Dendritic cell treated with granulocyte-macrophage colony-stimulating factor and Interleukin-4, amounts not matched to agents 40 ng/mL and 50 ng/mL, for 4 days (primary cell): ENCODE data around the gene HS1BP3.

Experiments
- H3K27ac Mint-ChIP-seq: one replicate; pipeline ENCODE4 v1.8.0; 2022; ENCODE audit warnings: mild to moderate bottlenecking, mixed read lengths
- H3K27me3 Mint-ChIP-seq: one replicate; pipeline ENCODE4 v1.8.0; 2022; ENCODE audit warnings: mild to moderate bottlenecking, mixed read lengths
- H3K36me3 Mint-ChIP-seq: one replicate; pipeline ENCODE4 v1.8.0; 2022; ENCODE audit warnings: low read depth, mixed read lengths
- H3K4me1 Mint-ChIP-seq: one replicate; pipeline ENCODE4 v1.8.0; 2022; ENCODE audit warnings: low read depth, mixed read lengths
- H3K4me3 Mint-ChIP-seq: one replicate; pipeline ENCODE4 v1.8.0; 2022; ENCODE audit warnings: mild to moderate bottlenecking, moderate library complexity, mixed read lengths
- H3K9me3 Mint-ChIP-seq: one replicate; pipeline ENCODE4 v1.8.0; 2022; ENCODE audit warnings: mixed read lengths
- intact Hi-C: fragments of 100-400 bp; cut with micrococcal nuclease; formaldehyde crosslinking; loops from one replicate; pipeline ENCODE4 v1.15.0; 2022

Gene HS1BP3

GRCh38 chr2:20629581-20630171 lies 21.2 kb downstream of the HS1BP3 start:
- no peaks in the 10 kb centered on the region for H3K4me1 Mint-ChIP-seq
- H3K4me3 Mint-ChIP-seq, result no peak overlapping the region
- intact Hi-C loops, result no loop called here
- H3K27ac Mint-ChIP-seq, result no peak overlapping the region
- no peaks in the 10 kb centered on the region for H3K27me3 Mint-ChIP-seq
- H3K9me3 Mint-ChIP-seq, result no peaks in the 10 kb centered on the region
- peaks cover 99% of the 10 kb centered on the region for H3K36me3 Mint-ChIP-seq

- no peak overlapping the region for H3K27ac Mint-ChIP-seq
- H3K9me3 Mint-ChIP-seq, result no peaks in the 10 kb centered on the region
- H3K4me1 Mint-ChIP-seq, result no peaks in the 10 kb centered on the region
- H3K27me3 Mint-ChIP-seq, result no peaks in the 10 kb centered on the region
- H3K4me3 Mint-ChIP-seq, result no peak overlapping the region
- intact Hi-C loops, result no loop called here
- peaks cover 99% of the 10 kb centered on the region for H3K36me3 Mint-ChIP-seq
Measured at GRCh38 chr2:20629181-20629580, 21.7 kb downstream of the HS1BP3 start.

- Mint-ChIP-seq H3K9me3 (no peaks in the 10 kb centered on the region), H3K4me3 (no peak overlapping the region), H3K27ac (no peak overlapping the region), H3K4me1 (no peaks in the 10 kb centered on the region), H3K36me3 (peaks cover 99% of the 10 kb centered on the region), H3K27me3 (no peaks in the 10 kb centered on the region)
- intact Hi-C loops, result no loop called here
Measured at GRCh38 chr2:20627712-20628380, 23.1 kb downstream of the HS1BP3 start.

GRCh38 chr2:20626698-20627513 lies 24.0 kb downstream of the HS1BP3 start:
- intact Hi-C loops, result no loop called here
- Mint-ChIP-seq H3K27me3 (no peaks in the 10 kb centered on the region), H3K9me3 (no peaks in the 10 kb centered on the region), H3K27ac (no peak overlapping the region), H3K36me3 (peaks cover 99% of the 10 kb centered on the region), H3K4me3 (no peak overlapping the region), H3K4me1 (no peaks in the 10 kb centered on the region)

DNA sequence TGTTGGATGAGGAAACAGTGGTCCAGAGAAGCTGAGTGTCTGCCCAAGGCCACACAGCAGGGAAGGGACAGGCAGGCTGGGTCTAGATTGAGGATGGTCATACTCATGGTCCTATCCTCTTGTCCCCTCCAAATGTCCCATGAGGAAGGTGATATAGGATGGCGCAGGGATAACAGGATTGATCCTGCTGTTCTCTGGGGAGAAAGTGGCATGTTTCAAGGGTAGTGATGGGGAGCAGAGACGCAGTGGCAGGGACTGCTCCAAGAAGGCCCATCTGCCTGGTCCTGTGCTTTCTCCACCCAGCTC lies 24.6 kb downstream of the HS1BP3 start:
- H3K27ac Mint-ChIP-seq, result no peak overlapping the region
- H3K9me3 Mint-ChIP-seq, result no peaks in the 10 kb centered on the region
- intact Hi-C loops, result no loop called here
- no peaks in the 10 kb centered on the region for H3K27me3 Mint-ChIP-seq
- peaks cover 99% of the 10 kb centered on the region for H3K36me3 Mint-ChIP-seq
- no peaks in the 10 kb centered on the region for H3K4me1 Mint-ChIP-seq
- no peak overlapping the region for H3K4me3 Mint-ChIP-seq

GRCh38 chr2:20625491-20626391 lies 25.2 kb downstream of the HS1BP3 start:
- H3K4me1 Mint-ChIP-seq, result no peaks in the 10 kb centered on the region
- H3K27me3 Mint-ChIP-seq, result no peaks in the 10 kb centered on the region
- no peak overlapping the region for H3K27ac Mint-ChIP-seq
- H3K4me3 Mint-ChIP-seq, result no peak overlapping the region
- intact Hi-C loops, result no loop called here
- H3K36me3 Mint-ChIP-seq, result peaks cover 100% of the 10 kb centered on the region
- H3K9me3 Mint-ChIP-seq, result no peaks in the 10 kb centered on the region

GRCh38 chr2:20624884-20625485 lies 25.9 kb downstream of the HS1BP3 start:
- peaks cover 100% of the 10 kb centered on the region for H3K36me3 Mint-ChIP-seq
- no peak overlapping the region for H3K27ac Mint-ChIP-seq
- intact Hi-C loops, result no loop called here
- H3K9me3 Mint-ChIP-seq, result no peaks in the 10 kb centered on the region
- no peaks in the 10 kb centered on the region for H3K27me3 Mint-ChIP-seq
- H3K4me3 Mint-ChIP-seq, result no peak overlapping the region
- H3K4me1 Mint-ChIP-seq, result peaks cover 7% of the 10 kb centered on the region

DNA sequence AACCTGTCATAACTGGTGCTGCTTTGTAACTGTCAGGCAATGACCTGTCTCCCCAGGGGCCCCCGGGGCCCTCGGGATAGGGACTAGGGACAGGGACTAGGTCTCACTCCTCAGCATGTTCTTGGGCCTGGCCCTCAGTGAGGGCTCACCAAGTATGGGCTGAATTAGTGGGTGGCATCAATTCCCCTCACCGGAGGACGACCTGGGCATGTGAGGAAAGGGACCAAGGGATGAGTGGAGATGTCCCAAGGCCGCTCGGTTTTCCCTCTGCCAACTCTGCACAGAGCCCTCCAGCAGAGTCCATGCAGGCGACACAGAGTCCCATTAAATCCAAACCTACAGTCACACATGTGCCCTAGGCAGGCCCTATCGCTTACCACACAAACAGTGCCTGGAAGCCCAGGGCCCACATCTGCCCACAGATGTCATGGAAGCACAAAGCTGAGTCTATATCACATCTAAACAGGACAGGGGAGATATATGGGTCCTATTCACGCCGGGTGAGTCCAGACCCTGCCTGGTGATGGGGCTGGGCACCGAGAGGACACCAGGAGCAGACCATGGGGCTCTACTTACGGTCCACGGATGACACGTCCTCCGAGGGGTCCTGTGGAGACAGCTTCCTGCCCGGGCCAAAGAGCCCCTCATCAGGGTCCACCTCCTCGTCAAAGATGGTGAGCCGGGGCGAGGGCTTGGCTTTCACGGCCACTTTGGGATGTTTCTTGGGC lies 26.6 kb downstream of the HS1BP3 start:
- Mint-ChIP-seq H3K4me3 (no peak overlapping the region), H3K4me1 (peaks cover 11% of the 10 kb centered on the region), H3K9me3 (no peaks in the 10 kb centered on the region), H3K36me3 (peaks cover 100% of the 10 kb centered on the region), H3K27me3 (no peaks in the 10 kb centered on the region), H3K27ac (no peak overlapping the region)
- intact Hi-C loops, result no loop called here

- intact Hi-C loops, result no loop called here
- Mint-ChIP-seq H3K4me3 (no peak overlapping the region), H3K27me3 (no peaks in the 10 kb centered on the region), H3K27ac (no peak overlapping the region), H3K36me3 (peaks cover 100% of the 10 kb centered on the region), H3K9me3 (no peaks in the 10 kb centered on the region), H3K4me1 (peaks cover 17% of the 10 kb centered on the region)
Measured at GRCh38 chr2:20623741-20624155, 27.1 kb downstream of the HS1BP3 start.

DNA sequence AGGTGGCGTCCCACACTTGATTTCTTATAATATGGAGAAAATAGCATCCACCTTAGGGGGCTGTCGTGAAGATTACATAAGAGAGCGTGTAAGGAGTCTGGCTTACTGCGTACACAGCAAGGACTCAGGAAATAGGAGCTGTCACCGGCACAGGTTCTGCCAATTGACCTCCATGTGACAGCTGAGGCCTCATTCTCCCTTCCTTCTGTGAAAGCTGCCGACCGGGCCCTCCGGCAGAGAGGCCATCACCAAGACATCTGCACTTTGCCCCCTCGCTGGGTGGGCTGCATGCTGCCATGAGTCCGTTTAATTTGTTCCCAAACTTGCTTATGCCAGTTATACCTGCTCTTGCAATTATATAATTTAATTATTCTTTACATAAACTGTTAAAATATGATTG lies 27.7 kb downstream of the HS1BP3 start:
- Mint-ChIP-seq H3K36me3 (peaks cover 98% of the 10 kb centered on the region), H3K4me3 (no peak overlapping the region), H3K27ac (no peak overlapping the region), H3K9me3 (no peaks in the 10 kb centered on the region), H3K4me1 (peaks cover 22% of the 10 kb centered on the region), H3K27me3 (no peaks in the 10 kb centered on the region)
- intact Hi-C loops, result no loop called here

- Mint-ChIP-seq H3K36me3 (peaks cover 93% of the 10 kb centered on the region), H3K4me3 (no peak overlapping the region), H3K9me3 (no peaks in the 10 kb centered on the region), H3K4me1 (peaks cover 27% of the 10 kb centered on the region), H3K27me3 (no peaks in the 10 kb centered on the region), H3K27ac (no peak overlapping the region)
- intact Hi-C loops, result no loop called here
Measured at GRCh38 chr2:20622731-20623130, 28.2 kb downstream of the HS1BP3 start.

DNA sequence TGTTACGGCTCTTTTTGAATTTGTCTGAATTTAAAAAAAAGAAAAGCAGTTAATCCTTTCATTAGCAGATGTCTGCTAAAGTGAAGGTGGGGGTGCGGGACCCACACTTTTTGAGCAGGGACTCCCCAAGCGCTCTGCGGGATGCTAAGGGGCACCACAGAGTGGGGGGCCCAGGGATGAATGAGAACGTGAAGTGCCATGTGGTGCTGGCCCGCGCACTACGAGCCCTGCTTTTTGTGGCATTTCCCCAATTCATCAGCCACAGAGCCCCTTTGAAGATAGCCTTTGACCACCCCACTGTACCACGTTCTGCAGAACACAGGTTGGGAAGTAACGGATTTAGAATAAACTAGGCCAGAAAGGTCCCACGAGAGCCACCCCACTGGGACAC lies 28.6 kb downstream of the HS1BP3 start:
- Mint-ChIP-seq H3K9me3 (no peaks in the 10 kb centered on the region), H3K4me1 (peaks cover 32% of the 10 kb centered on the region), H3K36me3 (peaks cover 88% of the 10 kb centered on the region), H3K27ac (no peak overlapping the region), H3K27me3 (no peaks in the 10 kb centered on the region), H3K4me3 (no peak overlapping the region)
- intact Hi-C loops, result no loop called here
